ENCODE measurements around the gene ZFP36L2. TPM values are rescaled to one million over a fixed set of nuclear protein-coding genes. Genes with fewer than 3 reads are reported as not detected.

Gene ZFP36L2
- total and polyA plus RNA-seq, 2 donors (not counting 3 experiments of a cell fraction or from before 2014, with no cell fraction given), result 14.5 to 75.9 TPM

DNA sequence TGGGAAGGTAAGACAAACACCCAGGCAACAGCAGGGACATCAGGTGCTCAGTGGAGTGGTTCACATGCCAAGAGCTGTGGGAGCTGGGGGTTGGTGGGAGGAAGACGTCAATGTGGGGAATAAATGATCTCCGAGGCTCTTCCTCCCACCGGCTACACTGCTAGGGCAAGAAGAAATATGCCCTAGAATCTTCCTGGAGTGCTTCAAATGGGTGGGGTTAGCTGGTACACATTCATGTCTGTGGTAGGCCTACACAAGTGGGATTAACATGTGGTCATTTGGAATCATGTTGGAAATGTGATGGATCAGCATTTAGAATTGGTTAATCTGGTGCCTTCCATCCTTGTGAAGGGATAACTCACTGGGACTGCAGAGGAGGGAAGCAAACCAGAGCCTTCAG is 12.4 kb upstream of the ZFP36L2 start:
- H4K20me1 ChIP-seq (replicated peaks; ENCODE audit: control insufficient read depth, extremely low read depth, insufficient read depth, low read length), result no peaks in the 10 kb centered on the region
- TF ChIP-seq JUN (IDR thresholded peaks at IDR 0.05; ENCODE audit: borderline replicate concordance, insufficient read depth, insufficient read length, low read depth) (no peak), EZH2 (IDR thresholded peaks at IDR 0.05; ENCODE audit: borderline replicate concordance, low read depth, low read length, severe bottlenecking) (no peak), POLR2AphosphoS5 (IDR thresholded peaks at IDR 0.05; ENCODE audit: insufficient read depth, low read depth, low read length) (no peak), POLR2A (IDR thresholded peaks at IDR 0.05; ENCODE audit: low read depth, low read length) (no peak)
- TF ChIP-seq, protein P1, sequence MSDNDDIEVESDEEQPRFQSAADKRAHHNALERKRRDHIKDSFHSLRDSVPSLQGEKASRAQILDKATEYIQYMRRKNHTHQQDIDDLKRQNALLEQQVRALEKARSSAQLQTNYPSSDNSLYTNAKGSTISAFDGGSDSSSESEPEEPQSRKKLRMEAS (IDR thresholded peaks at IDR 0.05; ENCODE audit: insufficient read depth, insufficient read length), result no peak
- H3K9me1 ChIP-seq (replicated peaks; ENCODE audit: control insufficient read depth, extremely low read depth, insufficient read depth, low read length), result no peaks in the 10 kb centered on the region
- no peak overlapping the region for H3K9ac ChIP-seq (replicated peaks; ENCODE audit: extremely low read depth, insufficient read depth, low read length)
- no peaks in the 10 kb centered on the region for H3K36me3 ChIP-seq (ENCODE audit: control insufficient read depth in 2 of 2, extremely low read depth in 1 of 2, insufficient read depth in 2 of 2, low read length in 2 of 2)
- no peaks in the 10 kb centered on the region for H3K4me1 ChIP-seq (ENCODE audit: control insufficient read depth, extremely low read depth, insufficient read depth, low read length)
- POLR2A ChIA-PET, result no interaction called here
- dilution Hi-C loops (cut with MboI; ENCODE audit: extremely low pct_ligation_motif_present, low sequenced_read_pairs) (no loop called here), intact Hi-C loops (cut with micrococcal nuclease) (no loop called here)
- no TSS peak for BruUV-seq (replicated peaks)
- CTCF ChIA-PET, result interaction anchor here (1.3 kb wide), 1 partner anchor 245 kb away, joined by 4 read pairs; no protein-coding TSS in a partner anchor
- no peaks in the 10 kb centered on the region for H3K27me3 ChIP-seq (ENCODE audit: control insufficient read depth in 2 of 2, insufficient read depth in 2 of 2, low read length in 2 of 2)
- no peak overlapping the region for H3K4me3 ChIP-seq (replicated peaks in 1 of 3; ENCODE audit: insufficient read depth in 1 of 3, low read depth in 1 of 3, low read length in 3 of 3)
- no peak for DNase-seq (ENCODE audit: low read depth, low spot score)
- H3K9me3 ChIP-seq (replicated peaks; ENCODE audit: control insufficient read depth, insufficient read depth, low read length), result no peaks in the 10 kb centered on the region
- FAIRE-seq, result no peak
- no peak overlapping the region for H3K27ac ChIP-seq (ENCODE audit: insufficient read depth, low read depth, low read length)
- H2AFZ ChIP-seq (ENCODE audit: low read depth, low read length), result no peak overlapping the region
- H3K4me2 ChIP-seq (ENCODE audit: insufficient read depth, low read length), result no peak overlapping the region
- H3K79me2 ChIP-seq (ENCODE audit: control insufficient read depth, insufficient read depth, low read length), result no peaks in the 10 kb centered on the region

DNA sequence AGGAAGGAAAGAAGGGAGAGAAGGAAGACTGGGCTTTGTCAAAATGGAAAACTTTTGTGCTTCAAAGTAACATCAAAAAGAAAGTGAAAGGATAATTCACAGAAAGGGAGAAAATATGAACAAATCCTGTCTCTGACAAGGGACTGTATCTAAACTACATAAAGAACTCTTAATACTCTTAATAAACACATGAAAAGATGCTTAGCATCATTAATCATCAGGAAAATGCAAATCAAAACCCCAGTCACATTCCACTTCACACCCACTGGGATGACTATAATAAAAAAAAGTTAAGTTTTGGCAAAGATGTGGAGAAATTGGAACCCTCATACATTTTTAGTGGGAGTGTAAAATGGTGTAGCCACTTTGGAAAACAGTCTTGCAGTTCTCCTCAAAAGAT is 11.8 kb upstream of the ZFP36L2 start:
- no peak overlapping the region for H3K27ac ChIP-seq (ENCODE audit: insufficient read depth, low read depth, low read length)
- no TSS peak for BruUV-seq (replicated peaks)
- no peaks in the 10 kb centered on the region for H3K9me3 ChIP-seq (replicated peaks; ENCODE audit: control insufficient read depth, insufficient read depth, low read length)
- dilution Hi-C loops (cut with MboI; ENCODE audit: extremely low pct_ligation_motif_present, low sequenced_read_pairs) (no loop called here), intact Hi-C loops (cut with micrococcal nuclease) (no loop called here)
- no peaks in the 10 kb centered on the region for H3K4me1 ChIP-seq (ENCODE audit: control insufficient read depth, extremely low read depth, insufficient read depth, low read length)
- no peak overlapping the region for H3K9ac ChIP-seq (replicated peaks; ENCODE audit: extremely low read depth, insufficient read depth, low read length)
- ChIA-PET POLR2A (no interaction called here), CTCF (interaction anchor here (1.3 kb wide), 1 partner anchor 246 kb away, joined by 4 read pairs; no protein-coding TSS in a partner anchor)
- H3K4me2 ChIP-seq (ENCODE audit: insufficient read depth, low read length), result no peak overlapping the region
- DNase-seq (ENCODE audit: low read depth, low spot score) (no peak), FAIRE-seq (peak; percentile 38)
- no peaks in the 10 kb centered on the region for H3K79me2 ChIP-seq (ENCODE audit: control insufficient read depth, insufficient read depth, low read length)
- H3K27me3 ChIP-seq (ENCODE audit: control insufficient read depth in 2 of 2, insufficient read depth in 2 of 2, low read length in 2 of 2), result no peaks in the 10 kb centered on the region
- no peak overlapping the region for H2AFZ ChIP-seq (ENCODE audit: low read depth, low read length)
- H3K36me3 ChIP-seq (ENCODE audit: control insufficient read depth in 2 of 2, extremely low read depth in 1 of 2, insufficient read depth in 2 of 2, low read length in 2 of 2), result no peaks in the 10 kb centered on the region
- no peak overlapping the region for H3K4me3 ChIP-seq (replicated peaks in 1 of 3; ENCODE audit: insufficient read depth in 1 of 3, low read depth in 1 of 3, low read length in 3 of 3)
- no peaks in the 10 kb centered on the region for H3K9me1 ChIP-seq (replicated peaks; ENCODE audit: control insufficient read depth, extremely low read depth, insufficient read depth, low read length)
- no peak for TF ChIP-seq JUN (IDR thresholded peaks at IDR 0.05; ENCODE audit: borderline replicate concordance, insufficient read depth, insufficient read length, low read depth)
- H4K20me1 ChIP-seq (replicated peaks; ENCODE audit: control insufficient read depth, extremely low read depth, insufficient read depth, low read length), result no peaks in the 10 kb centered on the region
